Measurements from ENCODE around the gene RTL9.

RTL9 gene

DNA sequence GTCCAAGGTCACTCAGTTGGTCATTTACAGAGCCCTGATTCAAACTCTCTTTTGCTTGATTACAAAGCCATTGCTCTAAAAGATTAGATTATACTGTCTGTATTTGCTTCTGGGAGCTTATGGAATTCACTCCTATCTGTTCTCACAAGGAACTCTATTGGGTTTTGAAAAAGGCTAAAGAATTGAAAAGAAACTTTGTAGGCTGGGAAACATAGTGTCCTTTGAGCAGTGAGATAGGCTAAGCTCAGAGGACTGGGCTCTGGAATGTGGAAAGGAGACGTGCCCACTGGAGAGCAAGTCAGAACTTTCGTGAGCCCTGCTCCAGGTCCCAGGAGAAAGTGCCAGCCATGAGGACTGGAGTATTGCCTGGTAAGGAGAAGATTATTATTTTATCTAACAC, at the start of gene RTL9:
Gene RTL9, plus strand, starts transcription at position 301 of the 400 bp plus-strand sequence. CDS start 91,770 bp downstream, outside the sequence.
- H3K27me3 Mint-ChIP-seq, result peaks cover 2% of the 10 kb centered on the region
- DNase-seq (ENCODE audit: low spot score in 2 of 2), result no peak
- no peaks in the 10 kb centered on the region for H3K4me1 Mint-ChIP-seq
- no peaks in the 10 kb centered on the region for H3K9me3 Mint-ChIP-seq
- H3K36me3 Mint-ChIP-seq, result no peaks in the 10 kb centered on the region
- H3K4me3 Mint-ChIP-seq, result no peak within 1 kb of the TSS
- ATAC-seq (ENCODE audit: low read depth), result no peak
- H3K27ac Mint-ChIP-seq, result no peak within 1 kb of the TSS

DNA sequence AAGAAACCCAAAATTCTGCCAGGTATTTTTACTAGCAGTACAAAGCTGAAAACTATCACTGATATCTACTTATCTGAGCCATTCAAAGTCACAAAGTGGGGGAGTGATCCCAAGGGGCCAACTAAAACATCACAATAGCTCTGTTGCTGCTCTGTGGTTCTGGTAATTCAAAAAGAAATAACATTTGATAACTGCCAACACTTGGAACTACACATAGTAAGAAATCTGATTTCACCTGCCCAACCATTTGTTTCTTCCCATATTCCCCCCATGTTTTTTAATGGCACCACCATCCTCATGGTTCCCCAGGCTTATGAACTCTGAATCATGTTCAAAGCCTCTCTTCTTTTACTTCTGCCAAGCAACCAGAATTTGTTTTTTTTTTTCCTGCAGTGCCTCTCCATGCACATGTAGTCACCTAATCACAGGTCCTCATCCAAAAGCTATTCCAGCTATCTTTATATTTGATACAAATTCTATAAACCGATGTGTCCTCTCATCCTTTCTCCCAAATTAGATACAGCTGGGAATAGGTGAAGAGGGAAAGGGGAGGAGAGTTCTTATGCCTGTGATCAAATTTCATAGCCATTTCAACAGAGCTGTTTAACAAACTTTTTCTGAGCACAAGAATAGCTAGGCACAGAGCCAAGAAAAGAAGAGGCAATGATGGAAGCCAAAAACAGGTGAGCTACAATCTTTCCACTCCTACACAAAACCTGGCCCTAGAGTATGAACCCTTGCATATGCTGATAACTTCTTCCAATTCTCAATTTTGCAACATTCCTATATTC, 48.5 kb upstream of the RTL9 start:
- Mint-ChIP-seq H3K27ac (peak overlapping the region; percentile 60), H3K36me3 (no peaks in the 10 kb centered on the region), H3K9me3 (no peaks in the 10 kb centered on the region), H3K4me3 (no peak overlapping the region), H3K27me3 (no peaks in the 10 kb centered on the region), H3K4me1 (peaks cover 22% of the 10 kb centered on the region)
- DNase-seq (ENCODE audit: low spot score in 2 of 2) (no peak), ATAC-seq (ENCODE audit: low read depth) (no peak)

DNA sequence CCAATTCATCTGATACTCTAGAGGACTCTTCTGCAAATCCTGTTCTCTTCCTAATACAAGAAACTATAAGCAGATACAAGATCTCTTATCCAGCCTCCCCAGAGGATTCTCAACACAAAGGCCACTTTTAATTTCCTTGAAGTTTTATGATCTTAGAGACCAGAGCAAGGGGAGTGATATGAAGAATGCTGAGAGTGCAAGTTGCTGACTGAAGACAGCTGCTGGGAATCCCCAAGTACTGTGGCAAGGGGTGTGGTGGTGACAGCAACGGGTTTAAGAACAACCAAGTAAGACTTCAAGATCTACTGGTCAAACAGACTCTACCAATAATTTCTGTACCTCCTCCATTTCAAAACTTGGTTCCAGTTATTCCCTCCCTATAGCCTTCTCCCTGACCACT, 47.8 kb upstream of the RTL9 start:
- Mint-ChIP-seq H3K27me3 (no peaks in the 10 kb centered on the region), H3K4me1 (peaks cover 23% of the 10 kb centered on the region), H3K9me3 (no peaks in the 10 kb centered on the region), H3K27ac (peak overlapping the region; percentile 60), H3K4me3 (peak overlapping the region; percentile 21), H3K36me3 (no peaks in the 10 kb centered on the region)
- ATAC-seq (ENCODE audit: low read depth) (peak; percentile 95), DNase-seq (ENCODE audit: low spot score in 2 of 2) (no peak)

DNA sequence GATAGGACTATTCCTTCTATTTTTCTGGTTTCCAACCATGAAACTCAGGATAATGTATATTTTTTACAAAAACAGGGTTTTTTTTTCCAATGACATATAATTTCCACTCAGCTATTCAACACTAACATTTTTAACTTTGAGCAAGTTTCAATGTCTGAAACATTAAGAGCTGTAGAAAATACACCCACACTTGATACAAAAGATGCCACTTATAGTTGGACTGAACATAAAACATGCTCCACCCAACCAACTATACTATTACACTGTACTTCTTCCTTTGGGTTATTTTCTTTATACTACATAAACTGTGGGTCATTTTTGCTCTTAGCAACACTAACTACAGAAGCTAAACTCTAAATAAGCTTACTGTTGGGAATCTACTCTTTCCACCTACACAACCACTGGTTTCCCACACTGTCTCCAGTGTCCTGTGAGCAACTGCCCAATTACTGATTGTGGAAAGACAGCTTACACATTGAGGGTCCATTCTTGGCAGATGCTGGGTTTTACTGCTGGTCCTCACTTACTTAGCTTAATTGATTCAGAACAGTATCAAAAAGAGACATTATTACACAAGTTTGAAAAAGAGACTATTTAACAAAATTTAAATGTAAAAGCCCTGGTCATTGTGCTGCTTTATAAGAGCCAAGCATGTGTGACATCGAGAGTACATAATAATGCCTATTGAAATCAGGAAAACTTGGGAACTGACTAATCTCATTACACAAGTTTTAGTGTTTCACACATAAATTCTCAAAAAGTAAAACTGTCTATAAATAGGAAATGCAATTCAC, 47.0 kb upstream of the RTL9 start:
- H3K4me3 Mint-ChIP-seq, result no peak overlapping the region
- ATAC-seq (ENCODE audit: low read depth) (no peak), DNase-seq (ENCODE audit: low spot score in 2 of 2) (no peak)
- H3K4me1 Mint-ChIP-seq, result peaks cover 23% of the 10 kb centered on the region
- H3K36me3 Mint-ChIP-seq, result no peaks in the 10 kb centered on the region
- peak overlapping the region; percentile 60 for H3K27ac Mint-ChIP-seq
- H3K27me3 Mint-ChIP-seq, result no peaks in the 10 kb centered on the region
- H3K9me3 Mint-ChIP-seq, result no peaks in the 10 kb centered on the region

DNA sequence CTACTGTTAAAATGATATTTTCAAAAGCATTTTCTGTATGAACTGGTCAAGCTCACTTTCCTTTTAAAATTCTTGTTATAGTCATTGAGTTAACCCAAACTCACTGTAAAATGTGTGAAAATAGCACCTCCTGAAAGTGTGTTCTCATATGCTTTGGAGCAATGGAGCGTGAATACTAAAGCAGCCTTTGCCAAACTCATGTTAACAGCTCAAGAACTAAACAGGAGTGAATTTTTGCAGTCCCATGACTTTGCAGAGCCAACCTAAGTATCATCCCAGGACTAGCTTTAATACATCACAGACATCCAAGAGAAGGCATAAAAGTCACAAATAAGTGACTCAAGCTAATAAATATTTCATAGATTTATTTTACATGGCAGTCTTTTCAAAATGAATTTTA, 43.1 kb upstream of the RTL9 start:
- H3K4me1 Mint-ChIP-seq, result peaks cover 15% of the 10 kb centered on the region
- H3K36me3 Mint-ChIP-seq, result no peaks in the 10 kb centered on the region
- peak overlapping the region; percentile 21 for H3K4me3 Mint-ChIP-seq
- H3K27me3 Mint-ChIP-seq, result no peaks in the 10 kb centered on the region
- DNase-seq (ENCODE audit: low spot score in 2 of 2) (no peak), ATAC-seq (ENCODE audit: low read depth) (no peak)
- no peak overlapping the region for H3K27ac Mint-ChIP-seq
- H3K9me3 Mint-ChIP-seq, result no peaks in the 10 kb centered on the region

DNA sequence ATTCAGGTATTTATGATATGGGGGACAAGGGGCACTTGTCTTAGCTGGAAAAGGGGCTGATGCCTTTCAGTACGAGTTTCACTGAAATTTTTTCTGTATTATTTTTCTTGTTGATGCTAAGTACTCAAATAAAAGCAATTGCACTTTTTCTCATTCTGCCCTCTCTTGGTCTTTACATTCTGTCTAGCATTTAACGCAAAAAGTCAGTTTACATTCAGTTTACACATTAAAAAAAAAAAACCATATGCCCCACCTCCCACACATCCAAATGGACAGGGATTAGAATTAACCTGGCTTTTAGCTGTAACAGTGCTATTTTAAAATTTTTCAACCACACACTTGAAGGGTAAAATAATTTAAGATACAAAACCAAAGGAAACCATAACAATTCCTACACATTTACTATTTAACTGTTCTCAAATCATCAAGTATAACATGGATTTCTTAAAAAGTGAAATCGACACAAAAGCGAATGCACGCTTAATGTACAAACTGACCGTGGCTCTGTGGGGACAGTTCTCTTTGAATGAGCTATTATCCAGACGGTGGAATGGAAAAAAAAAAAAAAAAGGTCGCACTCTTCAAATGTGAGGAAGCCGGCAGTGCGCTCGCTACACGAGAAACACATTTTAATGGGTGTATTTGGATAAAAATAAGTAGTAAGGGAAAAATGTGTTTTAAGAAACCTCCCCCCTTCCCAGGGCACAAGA, 42.1 kb upstream of the RTL9 start:
- Mint-ChIP-seq H3K27ac (peak overlapping the region; percentile 97), H3K9me3 (no peaks in the 10 kb centered on the region), H3K27me3 (no peaks in the 10 kb centered on the region), H3K4me3 (peak overlapping the region; percentile 93), H3K36me3 (no peaks in the 10 kb centered on the region), H3K4me1 (peaks cover 8% of the 10 kb centered on the region)
- ATAC-seq (ENCODE audit: low read depth) (no peak), DNase-seq (ENCODE audit: low spot score in 2 of 2) (no peak)

DNA sequence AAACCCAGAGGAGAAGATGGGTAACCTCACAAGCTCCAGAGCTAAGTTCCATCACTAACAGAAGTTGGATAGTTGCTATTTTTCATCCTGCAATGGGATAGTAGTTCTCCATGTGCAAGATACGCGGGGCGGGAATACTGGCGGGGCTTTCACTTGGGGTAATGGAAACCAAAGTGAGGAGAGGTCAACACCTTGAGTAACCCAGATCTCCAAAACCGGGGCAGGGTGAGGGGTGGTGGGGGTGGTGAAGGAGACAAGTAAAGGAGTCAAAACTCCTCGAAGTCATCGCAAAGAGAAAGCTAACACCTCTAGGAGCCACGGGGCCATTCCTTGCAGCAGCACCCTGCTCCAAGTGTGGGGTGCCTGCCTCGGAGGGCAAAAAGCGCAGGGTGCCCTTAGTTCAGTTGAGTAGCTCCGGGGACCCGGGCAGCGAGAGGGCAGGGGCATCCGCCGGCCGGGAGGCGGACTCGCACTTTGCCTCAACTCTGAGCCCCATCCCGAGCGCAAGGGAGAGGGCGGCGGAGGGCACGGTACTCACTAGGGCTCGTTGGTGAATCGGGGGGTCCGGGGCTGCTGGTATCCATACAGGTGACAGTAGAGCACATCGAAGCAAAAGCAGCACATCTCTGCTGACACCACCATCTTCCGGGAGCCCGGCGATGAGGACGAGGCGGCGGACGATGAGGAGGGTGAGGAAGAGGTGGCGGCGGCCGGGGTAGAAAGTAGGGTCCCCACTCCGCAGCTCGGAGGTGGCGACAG, 41.4 kb upstream of the RTL9 start:
- peaks cover 9% of the 10 kb centered on the region for H3K4me1 Mint-ChIP-seq
- peak; percentile 19 for ATAC-seq (ENCODE audit: low read depth)

DNA sequence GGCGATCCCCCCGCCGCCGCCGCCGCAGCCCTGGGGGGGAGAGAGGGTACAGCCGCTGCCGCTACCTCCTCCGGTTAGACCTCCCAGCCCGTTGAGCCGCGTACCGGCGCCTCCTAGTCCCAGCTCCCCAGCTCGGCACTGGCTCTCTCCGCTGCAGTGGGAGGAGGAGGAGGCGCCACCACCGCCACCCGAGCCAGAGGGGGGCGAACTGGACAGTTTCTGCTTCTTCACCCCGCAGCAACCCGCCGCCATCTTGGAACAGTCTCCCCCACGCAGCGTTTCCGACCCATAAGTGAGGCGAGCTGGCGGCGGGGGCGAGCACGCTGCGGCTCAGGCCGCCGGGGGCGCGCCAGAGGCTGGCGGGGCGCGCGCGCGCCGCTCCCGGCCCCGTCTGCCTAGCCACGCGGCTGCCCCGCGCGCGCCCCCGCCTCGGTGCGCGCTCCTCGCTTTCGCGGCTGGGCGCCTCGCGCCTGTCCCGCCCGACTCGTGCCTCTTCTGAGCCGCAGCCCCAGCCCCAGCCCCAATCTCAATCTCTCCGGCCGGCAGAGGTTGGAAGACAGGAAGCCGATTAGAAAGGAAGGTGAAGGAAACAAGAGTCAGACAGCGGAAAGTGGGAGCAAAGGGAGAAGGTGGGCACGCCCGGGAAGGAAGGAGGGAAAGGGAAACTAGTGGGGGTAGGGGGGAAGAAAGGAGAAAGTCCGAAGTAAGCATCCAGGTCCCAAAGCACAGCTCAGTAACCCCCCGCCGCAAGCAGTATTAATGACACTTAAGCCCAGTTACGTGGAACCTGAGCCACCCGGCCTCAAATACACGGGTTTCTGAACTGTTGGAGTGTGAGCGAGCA, 40.6 kb upstream of the RTL9 start, which contains the start of gene AMMECR1:
Gene AMMECR1, minus strand, starts transcription at position 266 of the 844 bp plus-strand sequence. Its CDS starts 14 bp downstream, at position 252.
- Mint-ChIP-seq H3K4me3 (peak within 1 kb of the TSS; percentile 93), H3K27ac (peak within 1 kb of the TSS; percentile 97), H3K36me3 (no peaks in the 10 kb centered on the region), H3K27me3 (no peaks in the 10 kb centered on the region), H3K9me3 (no peaks in the 10 kb centered on the region), H3K4me1 (peaks cover 9% of the 10 kb centered on the region)
- peak; percentile 81 for ATAC-seq (ENCODE audit: low read depth)
- peak; percentile 67 to 72 for DNase-seq (ENCODE audit: low spot score in 2 of 2)

More for the DNA sequence above, 41.4 kb upstream of the RTL9 start:
- peak overlapping the region; percentile 97 for H3K27ac Mint-ChIP-seq
- H3K27me3 Mint-ChIP-seq, result no peaks in the 10 kb centered on the region
- H3K36me3 Mint-ChIP-seq, result no peaks in the 10 kb centered on the region
- H3K4me3 Mint-ChIP-seq, result peak overlapping the region; percentile 93
- peak in 1 of 2 donors; percentile 5 for DNase-seq (ENCODE audit: low spot score in 2 of 2)
- H3K9me3 Mint-ChIP-seq, result no peaks in the 10 kb centered on the region

DNA sequence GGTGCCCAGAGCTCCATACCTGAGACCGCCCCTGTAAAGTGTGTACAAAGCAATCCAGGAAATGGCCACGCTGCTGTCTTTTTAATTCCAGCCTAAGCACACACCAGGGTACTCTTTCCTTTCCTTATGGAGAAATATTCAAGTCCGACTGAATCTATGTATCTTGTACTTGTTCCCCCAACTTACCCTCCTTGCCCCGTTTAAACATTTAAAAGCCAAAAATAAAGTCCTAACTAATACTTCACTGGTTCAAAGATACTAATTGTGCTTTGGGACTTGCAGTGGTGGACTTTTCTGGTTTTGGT, 40.0 kb upstream of the RTL9 start:
- Mint-ChIP-seq H3K36me3 (no peaks in the 10 kb centered on the region), H3K4me1 (peaks cover 8% of the 10 kb centered on the region), H3K4me3 (peak overlapping the region; percentile 93), H3K27me3 (no peaks in the 10 kb centered on the region), H3K9me3 (no peaks in the 10 kb centered on the region), H3K27ac (peak overlapping the region; percentile 97)
- no peak for ATAC-seq (ENCODE audit: low read depth)
- no peak for DNase-seq (ENCODE audit: low spot score in 2 of 2)

DNA sequence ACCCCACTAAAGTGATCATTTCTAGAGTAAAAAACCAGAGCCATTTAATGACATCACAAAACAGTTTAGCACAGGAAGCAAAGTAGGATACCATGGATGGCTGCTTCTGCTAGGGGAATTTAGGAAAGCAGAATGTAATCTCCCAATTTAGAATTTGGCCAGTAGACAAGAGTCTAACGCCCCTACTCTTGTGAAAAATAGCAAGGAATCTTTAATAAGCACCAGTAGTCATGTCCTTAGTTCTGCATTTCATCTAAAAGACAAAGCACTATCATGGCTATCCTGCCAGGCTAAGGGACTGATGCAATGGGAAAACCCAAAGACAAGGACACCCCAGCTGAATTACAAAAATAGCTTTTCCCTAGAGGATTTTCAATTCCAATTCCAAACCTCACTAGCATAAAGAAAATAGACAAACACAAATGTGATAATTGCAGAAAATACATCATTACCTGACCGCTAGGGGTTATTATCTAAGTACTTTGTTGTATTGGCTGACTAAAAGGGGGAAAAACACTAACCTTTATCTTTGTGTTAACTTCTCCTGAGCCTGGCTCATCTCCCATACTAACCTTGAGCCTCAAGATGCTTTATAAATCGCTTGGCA, 38.2 kb upstream of the RTL9 start:
- no peaks in the 10 kb centered on the region for H3K9me3 Mint-ChIP-seq
- H3K27me3 Mint-ChIP-seq, result no peaks in the 10 kb centered on the region
- H3K4me3 Mint-ChIP-seq, result no peak overlapping the region
- H3K27ac Mint-ChIP-seq, result no peak overlapping the region
- no peaks in the 10 kb centered on the region for H3K36me3 Mint-ChIP-seq
- H3K4me1 Mint-ChIP-seq, result peaks cover 4% of the 10 kb centered on the region
- ATAC-seq (ENCODE audit: low read depth) (no peak), DNase-seq (ENCODE audit: low spot score in 2 of 2) (no peak)

DNA sequence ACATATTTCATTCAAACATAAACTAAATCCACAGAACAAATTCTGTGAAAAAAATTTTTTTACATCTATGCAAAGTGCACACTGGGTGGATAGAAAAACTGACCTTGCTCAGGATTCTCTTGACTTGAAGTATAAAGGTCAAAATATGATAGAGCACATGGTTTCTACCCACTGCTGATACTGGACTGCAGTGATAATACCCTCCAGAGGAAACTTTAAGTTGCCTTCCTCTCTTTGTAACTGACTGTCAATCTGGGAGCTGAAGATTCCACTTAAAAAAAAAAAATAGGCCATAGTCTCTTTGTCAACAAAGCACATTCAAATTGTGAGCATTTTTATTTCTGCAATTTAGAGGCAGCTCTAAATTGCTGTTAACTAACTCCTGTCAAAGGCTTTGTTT, 37.6 kb upstream of the RTL9 start:
- Mint-ChIP-seq H3K36me3 (no peaks in the 10 kb centered on the region), H3K4me3 (no peak overlapping the region), H3K4me1 (peaks cover 4% of the 10 kb centered on the region), H3K9me3 (peaks cover 2% of the 10 kb centered on the region), H3K27me3 (no peaks in the 10 kb centered on the region), H3K27ac (no peak overlapping the region)
- DNase-seq (ENCODE audit: low spot score in 2 of 2) (no peak), ATAC-seq (ENCODE audit: low read depth) (no peak)

DNA sequence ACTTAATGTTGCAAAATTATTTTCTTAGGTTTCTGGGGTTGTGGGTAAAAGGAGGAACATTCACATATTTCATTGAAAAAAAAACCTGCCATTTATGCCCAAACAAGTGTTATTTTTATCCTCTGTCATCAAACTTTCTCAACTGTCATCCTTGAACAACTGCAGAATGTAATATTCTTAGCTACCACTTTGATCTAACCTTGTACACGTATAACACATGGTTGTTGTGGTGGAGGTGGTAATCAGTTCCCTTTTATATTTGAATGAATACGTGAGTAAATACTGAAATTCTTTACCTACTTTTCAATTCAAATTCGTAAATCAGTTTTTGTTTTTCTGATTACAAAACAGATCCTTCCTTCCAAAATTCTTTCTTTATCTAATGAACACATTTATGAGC, 37.0 kb upstream of the RTL9 start:
- Mint-ChIP-seq H3K27ac (peak overlapping the region; percentile 51), H3K36me3 (no peaks in the 10 kb centered on the region), H3K4me1 (peaks cover 4% of the 10 kb centered on the region), H3K4me3 (no peak overlapping the region), H3K9me3 (peaks cover 2% of the 10 kb centered on the region), H3K27me3 (no peaks in the 10 kb centered on the region)
- peak in 1 of 2 donors; percentile 9 for DNase-seq (ENCODE audit: low spot score in 2 of 2)
- peak; percentile 31 for ATAC-seq (ENCODE audit: low read depth)

Measured in memory B cell (primary cell).